ENCODE measurements around the gene ANXA6. TPM values are rescaled to one million over a fixed set of nuclear protein-coding genes. Genes with fewer than 3 reads are reported as not detected.
"Not testable (repeated sequence)": the region's sequence is repeated elsewhere in the genome, so short reads cannot be mapped to it uniquely, and the experiment has no call there.

ANXA6 gene
- total RNA-seq, 1 donor from 2014 or later: 143 TPM

DNA sequence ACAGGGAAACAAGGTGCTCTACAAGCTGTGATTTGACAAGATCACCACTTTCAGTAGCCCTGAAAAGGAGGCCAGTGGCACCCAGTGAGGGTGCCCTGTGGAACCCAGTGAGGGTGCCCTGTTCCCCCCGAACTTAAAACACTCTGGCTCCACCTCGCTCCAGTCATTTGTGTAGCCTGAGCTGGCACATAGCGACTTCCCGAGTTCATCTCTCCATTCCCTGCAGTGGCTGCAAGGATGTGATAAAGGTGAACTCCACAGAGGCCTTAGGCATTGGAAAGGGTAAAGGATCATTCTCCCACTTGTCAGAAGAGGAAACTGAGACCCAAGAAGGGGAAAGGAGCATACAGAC is 21.9 kb upstream of the ANXA6 start:
- ATAC-seq (no peak), DNase-seq (no peak)
- Histone ChIP-seq H3K36me3 (peaks cover 32% of the 10 kb centered on the region), H3K27ac (no peak overlapping the region), H3K27me3 (no peaks in the 10 kb centered on the region), H3K4me3 (no peak overlapping the region), H3K4me1 (no peaks in the 10 kb centered on the region), H3K9me3 (no peaks in the 10 kb centered on the region)
- no peak for TF ChIP-seq CTCF (IDR thresholded peaks at IDR 0.05)
- intact Hi-C loops (cut with DNase I): no loop called here

DNA sequence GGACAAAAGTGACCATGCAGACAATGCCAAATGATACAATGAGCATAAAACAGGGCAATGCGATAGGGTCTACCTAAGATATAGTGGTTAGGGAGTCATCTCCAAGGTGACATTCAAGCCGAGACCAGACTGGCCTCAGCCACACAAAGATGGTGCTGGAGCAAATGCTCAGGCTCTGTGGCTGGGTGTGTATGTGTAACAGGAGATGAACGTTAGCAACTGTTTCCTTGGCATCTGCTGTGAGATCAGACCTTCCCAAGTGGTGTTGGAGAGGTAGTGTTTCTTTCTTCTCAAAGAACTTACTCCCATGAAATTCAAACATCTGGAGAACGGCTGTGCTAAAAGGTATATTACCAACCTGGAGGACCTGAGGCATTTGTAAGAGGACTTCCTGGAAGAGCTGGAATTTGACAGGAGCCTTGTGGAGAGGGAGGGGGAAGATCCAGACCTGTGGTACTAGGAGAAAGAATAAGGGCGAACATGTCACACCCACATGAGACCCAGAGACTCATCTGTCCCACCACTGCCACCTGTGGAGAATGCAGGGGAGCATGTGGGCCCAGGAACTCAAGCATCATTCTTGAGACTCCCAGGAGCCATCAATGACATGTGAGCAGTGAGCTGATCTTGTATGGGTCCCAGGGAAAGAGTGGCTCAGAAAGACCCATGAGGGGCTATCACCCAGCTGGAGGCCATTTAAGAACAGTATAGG is 21.4 kb upstream of the ANXA6 start:
- no peak for DNase-seq
- Histone ChIP-seq H3K36me3 (peaks cover 28% of the 10 kb centered on the region), H3K4me3 (no peak overlapping the region), H3K4me1 (no peaks in the 10 kb centered on the region), H3K27me3 (no peaks in the 10 kb centered on the region), H3K27ac (no peak overlapping the region), H3K9me3 (no peaks in the 10 kb centered on the region)
- TF ChIP-seq CTCF (IDR thresholded peaks at IDR 0.05): no peak
- ATAC-seq: no peak
- intact Hi-C loops (cut with DNase I): no loop called here

- no peak for TF ChIP-seq CTCF (IDR thresholded peaks at IDR 0.05)
- Histone ChIP-seq H3K4me3 (no peak overlapping the region), H3K27ac (no peak overlapping the region), H3K4me1 (no peaks in the 10 kb centered on the region), H3K9me3 (no peaks in the 10 kb centered on the region), H3K36me3 (peaks cover 23% of the 10 kb centered on the region), H3K27me3 (no peaks in the 10 kb centered on the region)
- intact Hi-C loops (cut with DNase I): no loop called here
- ATAC-seq (no peak), DNase-seq (no peak)
Observed at GRCh38 chr5:151178372-151178771, 20.8 kb upstream of the ANXA6 start.

DNA sequence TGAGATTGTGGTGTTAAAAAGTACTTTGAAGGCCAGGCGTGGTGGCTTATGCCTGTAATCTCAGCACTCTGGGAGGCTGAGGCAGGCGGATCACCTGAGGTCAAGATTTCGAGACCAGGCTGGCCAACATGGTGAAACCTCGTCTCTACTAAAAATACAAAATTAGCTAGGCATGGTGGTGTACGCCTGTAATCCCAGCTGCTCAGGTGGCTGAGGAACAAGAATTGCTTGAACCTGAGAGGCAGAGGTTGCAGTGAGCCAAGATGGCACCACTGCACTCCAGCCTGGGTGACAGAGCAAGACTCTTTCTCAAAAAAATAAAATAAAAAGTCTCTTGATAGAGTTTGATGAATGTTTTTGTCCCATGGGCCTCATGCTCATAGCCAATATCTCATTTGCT is 18.7 kb upstream of the ANXA6 start:
- H3K9me3 ChIP-seq; H3K27ac ChIP-seq; H3K27me3 ChIP-seq; H3K4me1 ChIP-seq; DNase-seq; intact Hi-C loops (cut with DNase I); ATAC-seq; H3K4me3 ChIP-seq: not testable (repeated sequence)
- peaks cover 10% of the 10 kb centered on the region for H3K36me3 ChIP-seq

GRCh38 chr5:151174612-151175101 is 17.1 kb upstream of the ANXA6 start:
- H3K27ac ChIP-seq: no peak overlapping the region
- intact Hi-C loops (cut with DNase I): no loop called here

More at GRCh38 chr5:151174612-151175101, 17.1 kb upstream of the ANXA6 start:
- Histone ChIP-seq H3K36me3 (peaks cover 7% of the 10 kb centered on the region), H3K9me3 (no peaks in the 10 kb centered on the region), H3K4me3 (no peak overlapping the region), H3K27me3 (no peaks in the 10 kb centered on the region), H3K4me1 (no peaks in the 10 kb centered on the region)
- no peak for TF ChIP-seq CTCF (IDR thresholded peaks at IDR 0.05)
- DNase-seq (no peak), ATAC-seq (peak; percentile 40)
